ENCODE data around the gene TMEM121.

TMEM121 gene

GRCh38 chr14:105530285-105531087, 4.1 kb downstream of the TMEM121 start:
- H4K20me1 ChIP-seq (ENCODE audit: low read depth, low read length) = no peaks in the 10 kb centered on the region
- no peak overlapping the region for H3K27ac ChIP-seq (ENCODE audit: low read depth, low read length)
- H3F3A ChIP-seq (ENCODE audit: insufficient read depth) = no peaks in the 10 kb centered on the region
- H2AFZ ChIP-seq (ENCODE audit: low read depth, low read length, severe bottlenecking) = no peak overlapping the region
- H3K36me3 ChIP-seq (ENCODE audit: low read length) = no peaks in the 10 kb centered on the region
- 0 out of 2 replicates have a peak, but pooled peaks cover 2% of the 10 kb centered on the region for H3K27me3 ChIP-seq (ENCODE audit: low read length)
- no peak overlapping the region for H3K9ac ChIP-seq (ENCODE audit: low read length)
- no peak overlapping the region for H3K4me3 ChIP-seq (ENCODE audit: insufficient read depth, low read length, poor library complexity, severe bottlenecking)
- H3K4me2 ChIP-seq (ENCODE audit: low read depth, low read length, poor library complexity, severe bottlenecking) = no peak overlapping the region
- H3K79me2 ChIP-seq (ENCODE audit: insufficient read depth, low read length) = no peaks in the 10 kb centered on the region
- no peaks in the 10 kb centered on the region for H3K9me3 ChIP-seq (ENCODE audit: insufficient read depth, low read length)
- no peak for TF ChIP-seq EZH2phosphoT487 (conservative IDR thresholded peaks at IDR 0.05; ENCODE audit: low read length)
- no peaks in the 10 kb centered on the region for H3K9me2 ChIP-seq (replicated peaks; ENCODE audit: insufficient read depth, low read length)

GRCh38 chr14:105531088-105531893, 4.9 kb downstream of the TMEM121 start:
- Histone ChIP-seq H4K20me1 (ENCODE audit: low read depth, low read length) (no peaks in the 10 kb centered on the region), H3F3A (ENCODE audit: insufficient read depth) (no peaks in the 10 kb centered on the region), H3K4me3 (ENCODE audit: insufficient read depth, low read length, poor library complexity, severe bottlenecking) (no peak overlapping the region), H3K27me3 (ENCODE audit: low read length) (0 out of 2 replicates have a peak, but pooled peaks cover 2% of the 10 kb centered on the region), H2AFZ (ENCODE audit: low read depth, low read length, severe bottlenecking) (no peak overlapping the region), H3K4me2 (ENCODE audit: low read depth, low read length, poor library complexity, severe bottlenecking) (no peak overlapping the region), H3K9ac (ENCODE audit: low read length) (no peak overlapping the region), H3K9me2 (replicated peaks; ENCODE audit: insufficient read depth, low read length) (no peaks in the 10 kb centered on the region), H3K9me3 (ENCODE audit: insufficient read depth, low read length) (no peaks in the 10 kb centered on the region), H3K27ac (ENCODE audit: low read depth, low read length) (no peak overlapping the region), H3K79me2 (ENCODE audit: insufficient read depth, low read length) (no peaks in the 10 kb centered on the region), H3K36me3 (ENCODE audit: low read length) (no peaks in the 10 kb centered on the region)
- no peak for TF ChIP-seq CTCF (IDR thresholded peaks at IDR 0.05; ENCODE audit: insufficient read depth, low read length, poor library complexity, severe bottlenecking)
- TF ChIP-seq EZH2phosphoT487 (conservative IDR thresholded peaks at IDR 0.05; ENCODE audit: low read length) = no peak

GRCh38 chr14:105531894-105532623, 5.7 kb downstream of the TMEM121 start:
- TF ChIP-seq EZH2phosphoT487 (conservative IDR thresholded peaks at IDR 0.05; ENCODE audit: low read length) (no peak), CTCF (IDR thresholded peaks at IDR 0.05; ENCODE audit: insufficient read depth, low read length, poor library complexity, severe bottlenecking) (no peak)
- Histone ChIP-seq H3K9me2 (replicated peaks; ENCODE audit: insufficient read depth, low read length) (no peaks in the 10 kb centered on the region), H2AFZ (ENCODE audit: low read depth, low read length, severe bottlenecking) (no peak overlapping the region), H3K27ac (ENCODE audit: low read depth, low read length) (no peak overlapping the region), H3K9me3 (ENCODE audit: insufficient read depth, low read length) (no peaks in the 10 kb centered on the region), H3F3A (ENCODE audit: insufficient read depth) (no peaks in the 10 kb centered on the region), H4K20me1 (ENCODE audit: low read depth, low read length) (no peaks in the 10 kb centered on the region), H3K4me2 (ENCODE audit: low read depth, low read length, poor library complexity, severe bottlenecking) (no peak overlapping the region), H3K4me3 (ENCODE audit: insufficient read depth, low read length, poor library complexity, severe bottlenecking) (no peak overlapping the region), H3K9ac (ENCODE audit: low read length) (no peak overlapping the region), H3K36me3 (ENCODE audit: low read length) (no peaks in the 10 kb centered on the region), H3K27me3 (ENCODE audit: low read length) (0 out of 2 replicates have a peak, but pooled peaks cover 2% of the 10 kb centered on the region), H3K79me2 (ENCODE audit: insufficient read depth, low read length) (no peaks in the 10 kb centered on the region)
